GM23248 (cell line): Measurements from ENCODE around the gene TTC13. TPM values are rescaled to one million over a fixed set of nuclear protein-coding genes. Genes with fewer than 3 reads are reported as not detected.

Experiments used
- DNase-seq: peaks from one replicate; pipeline ENCODE4 v3.0.0-alpha.2; 2015
- H2AFZ ChIP-seq: fragments of 200-600 bp; sonication (generic); 2 replicates; pipeline ENCODE4 v1.6.1; 2016; ENCODE audit warnings: antibody characterized with exemption
- H3F3A ChIP-seq: fragments of 200-600 bp; sonication (generic); 2 replicates; pipeline ENCODE4 v1.6.1; 2016; ENCODE audit warnings: mild to moderate bottlenecking, antibody characterized with exemption, mixed run types; ENCODE audit not compliant: insufficient read depth
- H3K27ac ChIP-seq: fragments of 200-600 bp; sonication (generic); 2 replicates; pipeline ENCODE4 v1.5.1; 2016; ENCODE audit warnings: mild to moderate bottlenecking
- H3K27me3 ChIP-seq: fragments of 200-600 bp; sonication (generic); replicated peaks from 2 replicates; pipeline ENCODE4 v1.6.1; 2016; ENCODE audit warnings: mild to moderate bottlenecking; ENCODE audit not compliant: insufficient read depth
- H3K36me3 ChIP-seq: fragments of 200-600 bp; sonication (generic); 2 replicates; pipeline ENCODE4 v1.6.1; 2016; ENCODE audit warnings: low read depth, mild to moderate bottlenecking
- H3K4me1 ChIP-seq: fragments of 200-600 bp; sonication (generic); 2 replicates; pipeline ENCODE4 v1.6.1; 2016; ENCODE audit warnings: mild to moderate bottlenecking; ENCODE audit not compliant: insufficient read depth
- H3K4me2 ChIP-seq: fragments of 200-600 bp; sonication (generic); one replicate; pipeline ENCODE4 v1.6.1; 2016; ENCODE audit warnings: mild to moderate bottlenecking; ENCODE audit not compliant: unreplicated experiment
- H3K4me3 ChIP-seq: fragments of 200-600 bp; sonication (generic); 2 replicates; pipeline ENCODE4 v1.5.1; 2016; ENCODE audit warnings: mild to moderate bottlenecking
- H3K79me2 ChIP-seq: fragments of 200-600 bp; sonication (generic); 2 replicates; pipeline ENCODE4 v1.6.1; 2016; ENCODE audit warnings: mild to moderate bottlenecking; ENCODE audit not compliant: insufficient read depth
- H3K9ac ChIP-seq: fragments of 200-600 bp; sonication (generic); 2 replicates; pipeline ENCODE4 v1.6.1; 2016; ENCODE audit warnings: mild to moderate bottlenecking
- H3K9me2 ChIP-seq: fragments of 200-600 bp; sonication (generic); 2 replicates; pipeline ENCODE4 v1.6.1; 2016; ENCODE audit warnings: mixed run types, mild to moderate bottlenecking, moderate library complexity; ENCODE audit not compliant: insufficient read depth
- H3K9me3 ChIP-seq: fragments of 200-600 bp; sonication (generic); one replicate; pipeline ENCODE4 v1.6.1; 2017; ENCODE audit warnings: low read depth
- H4K20me1 ChIP-seq: fragments of 200-600 bp; sonication (generic); 2 replicates; pipeline ENCODE4 v1.6.0; 2016; ENCODE audit not compliant: insufficient read depth
- EZH2 ChIP-seq: fragments of 200-600 bp; sonication (generic); IDR thresholded peaks from 2 replicates; pipeline ENCODE4 v1.6.1; 2018; ENCODE audit warnings: antibody characterized with exemption, mild to moderate bottlenecking; ENCODE audit not compliant: insufficient read depth, poor library complexity, severe bottlenecking
- EZH2phosphoT487 ChIP-seq: fragments of 200-600 bp; sonication (generic); IDR thresholded peaks from 2 replicates; pipeline ENCODE4 v1.6.1; 2018; ENCODE audit warnings: antibody characterized with exemption, moderate library complexity, mild to moderate bottlenecking, low read depth; ENCODE audit not compliant: insufficient read depth
- WGBS, 2 experiments: methylation state at CpG; one replicate each; pipeline ENCODE4 v1.1.6; 2015 to 2017; ENCODE audit warnings: low lambda C conversion rate in 2 of 2, low coverage in 1 of 2; ENCODE audit errors: missing lambda C conversion rate in 2 of 2; 5-methylcytosine and 5-hydroxymethylcytosine counted together
- in situ Hi-C: fragments of 300-500 bp; cut with MboI; formaldehyde crosslinking; loops from 2 replicates; pipeline ENCODE4 v1.15.0; 2020
- polyA plus RNA-seq: library from polyadenylated mRNA; unstranded; fragments of >200 nt; fragmentation: Nextera tagmentation; extraction: Ambion mirVana; gene quantifications from 2 replicates; pipeline ENCODE4 v1.2.1, GENCODE V29; 2016
- total RNA-seq: library from RNA; depleted of rRNA; stranded (reverse); fragments of >200 nt; shearing (Covaris generic); gene quantifications from 2 replicates; pipeline ENCODE4 v1.2.3, GENCODE V29; 2014

Gene TTC13
- total and polyA plus RNA-seq, 2 experiments from 2014 or later: 9.1 to 11.1 TPM

GRCh38 chr1:230976825-230977747, 1.6 kb downstream of the TTC13 start:
- Histone ChIP-seq H3K4me2 (peak overlapping the region; percentile 81), H3K4me3 (peak overlapping the region; percentile 96; the same call in 1 of the 2 replicates), H2AFZ (peak overlapping the region; percentile 96), H3K9me3 (no peaks in the 10 kb centered on the region), H3K36me3 (0 out of 2 replicates have a peak, but pooled peaks cover 3% of the 10 kb centered on the region), H3F3A (peaks cover 17% of the 10 kb centered on the region), H3K9ac (no peak overlapping the region), H3K4me1 (peaks cover 18% of the 10 kb centered on the region), H3K27me3 (no peaks in the 10 kb centered on the region), H3K27ac (no peak overlapping the region), H3K79me2 (peaks cover 47% of the 10 kb centered on the region), H3K9me2 (peaks cover 4% of the 10 kb centered on the region; the same call in 1 of the 2 replicates), H4K20me1 (no peaks in the 10 kb centered on the region)
- DNase-seq: no peak
- in situ Hi-C loops: no loop called here
- TF ChIP-seq EZH2phosphoT487 (no peak), EZH2 (no peak)
- 95 to 96% methylated on average over 14 of the region's 14 CpGs for WGBS, 2 experiments

- Histone ChIP-seq H3K79me2 (peaks cover 40% of the 10 kb centered on the region), H3K4me3 (no peak overlapping the region), H3K4me2 (no peak overlapping the region), H2AFZ (no peak overlapping the region), H3K36me3 (no peaks in the 10 kb centered on the region), H3K4me1 (peaks cover 14% of the 10 kb centered on the region), H4K20me1 (no peaks in the 10 kb centered on the region), H3K9me2 (peaks cover 4% of the 10 kb centered on the region; the same call in 1 of the 2 replicates), H3K9ac (no peak overlapping the region), H3K27me3 (no peaks in the 10 kb centered on the region), H3K27ac (no peak overlapping the region), H3K9me3 (no peaks in the 10 kb centered on the region), H3F3A (peaks cover 9% of the 10 kb centered on the region)
- DNase-seq: no peak
- in situ Hi-C loops: no loop called here
- no peak for TF ChIP-seq EZH2phosphoT487
- TF ChIP-seq EZH2: no peak
- 80% methylated on average over 4 of the region's 4 CpGs for WGBS, 2 experiments
Measured at GRCh38 chr1:230976360-230976759, 2.3 kb downstream of the TTC13 start.

GRCh38 chr1:230975636-230976035, 3.0 kb downstream of the TTC13 start:
- Histone ChIP-seq H3K4me2 (no peak overlapping the region), H3K9me2 (peaks cover 4% of the 10 kb centered on the region; the same call in 1 of the 2 replicates), H3F3A (peaks cover 5% of the 10 kb centered on the region; the same call in 1 of the 2 replicates), H3K9ac (no peak overlapping the region), H3K36me3 (no peaks in the 10 kb centered on the region), H4K20me1 (no peaks in the 10 kb centered on the region), H2AFZ (no peak overlapping the region), H3K4me1 (peaks cover 14% of the 10 kb centered on the region), H3K9me3 (no peaks in the 10 kb centered on the region), H3K4me3 (no peak overlapping the region), H3K27me3 (no peaks in the 10 kb centered on the region), H3K79me2 (peaks cover 32% of the 10 kb centered on the region), H3K27ac (no peak overlapping the region)
- DNase-seq: no peak
- in situ Hi-C loops: no loop called here
- 84 to 86% methylated on average over 3 of the region's 3 CpGs for WGBS, 2 experiments
- TF ChIP-seq EZH2phosphoT487: no peak
- no peak for TF ChIP-seq EZH2

DNA sequence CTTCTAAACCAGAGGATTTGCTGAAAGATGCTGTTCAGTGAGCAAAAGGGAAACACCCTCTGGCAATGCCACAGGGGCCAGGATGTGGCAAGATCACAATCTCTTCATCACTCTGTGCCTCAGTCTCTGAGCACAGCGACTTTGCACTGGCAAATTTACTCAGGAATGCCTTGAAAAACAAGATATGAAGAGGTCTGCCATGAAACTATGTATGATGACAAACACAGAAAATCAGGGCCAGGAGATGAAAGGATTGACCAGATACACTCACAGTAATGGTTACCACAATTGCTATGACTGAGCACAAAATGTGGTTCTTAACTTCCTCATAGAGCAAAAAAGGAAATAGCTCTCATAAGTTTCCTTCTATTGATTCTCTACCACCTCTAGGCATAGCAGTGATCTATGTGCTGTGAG, 5.8 kb downstream of the TTC13 start:
- in situ Hi-C loops: no loop called here

More for the DNA sequence above, 5.8 kb downstream of the TTC13 start:
- H3K79me2 ChIP-seq: peaks cover 12% of the 10 kb centered on the region; the same call in 1 of the 2 replicates
- 0 out of 2 replicates have a peak, but pooled peaks have one; percentile 46 for TF ChIP-seq EZH2phosphoT487
- TF ChIP-seq EZH2: no peak
- 0 out of 2 replicates have a peak, but pooled peaks cover 9% of the 10 kb centered on the region for H3K4me1 ChIP-seq
- H3K4me2 ChIP-seq: no peak overlapping the region
- H3K4me3 ChIP-seq: no peak overlapping the region
- peak; percentile 41 for DNase-seq
- H3K9me3 ChIP-seq: no peaks in the 10 kb centered on the region
- H3K36me3 ChIP-seq: no peaks in the 10 kb centered on the region
- no peaks in the 10 kb centered on the region for H3K27me3 ChIP-seq
- H2AFZ ChIP-seq: no peak overlapping the region
- peaks cover 5% of the 10 kb centered on the region; the same call in 1 of the 2 replicates for H3F3A ChIP-seq
- peaks cover 4% of the 10 kb centered on the region; the same call in 1 of the 2 replicates for H3K9me2 ChIP-seq
- no peaks in the 10 kb centered on the region for H4K20me1 ChIP-seq
- H3K9ac ChIP-seq: no peak overlapping the region
- 77 to 96% methylated on average over 1 of the region's 1 CpG for WGBS, 2 experiments
- no peak overlapping the region for H3K27ac ChIP-seq
